HG02870 (cell line): ENCODE results near the gene CEP72.

Experiments used
- ATAC-seq: cut with Tn5 transposase; IDR thresholded peaks from one replicate; pipeline ENCODE4 v1.9.1; 2021; ENCODE audit warnings: mild to moderate bottlenecking, moderate library complexity; ENCODE audit not compliant: unreplicated experiment

The CEP72 gene

GRCh38 chr5:635306-636055 lies 23.3 kb downstream of the CEP72 start:
- ATAC-seq, result no peak

DNA sequence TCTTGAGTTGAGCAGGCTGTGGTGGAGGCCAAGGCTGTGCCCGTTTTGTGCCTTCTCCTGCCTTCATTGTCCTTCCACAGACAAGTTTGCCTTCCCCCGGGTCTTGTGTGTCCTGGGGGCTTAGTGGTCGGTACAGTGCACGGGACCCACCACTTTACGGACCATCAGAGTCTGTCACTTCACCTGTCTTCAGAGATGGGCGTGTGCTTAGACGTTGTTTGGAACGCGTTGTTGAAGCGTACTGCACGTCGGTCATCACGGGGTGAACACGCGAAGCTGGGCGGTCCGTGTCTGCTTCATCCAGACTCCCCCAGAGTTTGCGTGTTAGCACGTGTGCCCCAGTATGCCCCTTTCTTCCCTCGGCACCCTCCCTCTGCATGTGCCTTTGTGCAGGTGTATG lies 24.8 kb downstream of the CEP72 start:
- no peak for ATAC-seq

GRCh38 chr5:637581-638450 lies 25.7 kb downstream of the CEP72 start:
- ATAC-seq, result no peak

DNA sequence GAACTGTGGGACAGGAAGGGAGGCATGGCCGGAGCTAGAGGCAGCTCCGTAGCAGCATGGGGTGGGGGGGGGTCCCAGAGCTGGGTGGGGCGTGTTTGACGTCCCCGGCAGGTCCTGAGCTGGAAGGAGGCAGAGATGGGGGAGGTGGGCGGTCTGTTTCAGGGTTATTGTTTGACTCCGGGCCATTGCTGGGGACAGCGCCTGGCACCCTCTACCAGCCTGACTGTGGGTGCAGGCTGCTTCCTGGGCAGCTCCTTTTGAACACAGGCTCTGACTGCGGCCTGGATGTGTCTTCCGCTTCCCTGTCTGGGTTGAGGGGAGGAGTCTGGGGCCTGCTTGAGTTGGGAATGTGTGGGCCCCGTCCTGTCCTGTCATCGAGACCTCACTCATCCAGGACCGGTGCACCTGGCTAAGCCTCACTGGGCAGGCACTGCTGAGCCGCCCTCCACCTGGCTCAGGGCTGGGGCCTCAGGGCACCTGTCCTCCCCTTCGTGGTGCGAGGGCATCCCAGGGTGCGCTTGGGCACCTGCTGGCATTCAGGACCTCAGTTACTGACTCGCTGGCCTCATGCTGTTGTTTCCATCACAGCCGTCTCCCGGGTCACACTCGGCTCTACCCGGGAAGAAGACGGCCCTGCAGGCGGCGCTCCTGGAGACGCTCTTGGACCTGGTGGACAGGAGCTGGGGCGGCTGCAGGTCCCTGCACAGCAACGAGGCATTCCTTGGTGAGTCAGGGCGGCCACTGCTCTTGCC lies 26.5 kb downstream of the CEP72 start:
- no peak for ATAC-seq

- ATAC-seq, result no peak
Observed at GRCh38 chr5:639253-639530, 27.1 kb downstream of the CEP72 start.

GRCh38 chr5:639584-640213 lies 27.6 kb downstream of the CEP72 start:
- ATAC-seq, result no peak

DNA sequence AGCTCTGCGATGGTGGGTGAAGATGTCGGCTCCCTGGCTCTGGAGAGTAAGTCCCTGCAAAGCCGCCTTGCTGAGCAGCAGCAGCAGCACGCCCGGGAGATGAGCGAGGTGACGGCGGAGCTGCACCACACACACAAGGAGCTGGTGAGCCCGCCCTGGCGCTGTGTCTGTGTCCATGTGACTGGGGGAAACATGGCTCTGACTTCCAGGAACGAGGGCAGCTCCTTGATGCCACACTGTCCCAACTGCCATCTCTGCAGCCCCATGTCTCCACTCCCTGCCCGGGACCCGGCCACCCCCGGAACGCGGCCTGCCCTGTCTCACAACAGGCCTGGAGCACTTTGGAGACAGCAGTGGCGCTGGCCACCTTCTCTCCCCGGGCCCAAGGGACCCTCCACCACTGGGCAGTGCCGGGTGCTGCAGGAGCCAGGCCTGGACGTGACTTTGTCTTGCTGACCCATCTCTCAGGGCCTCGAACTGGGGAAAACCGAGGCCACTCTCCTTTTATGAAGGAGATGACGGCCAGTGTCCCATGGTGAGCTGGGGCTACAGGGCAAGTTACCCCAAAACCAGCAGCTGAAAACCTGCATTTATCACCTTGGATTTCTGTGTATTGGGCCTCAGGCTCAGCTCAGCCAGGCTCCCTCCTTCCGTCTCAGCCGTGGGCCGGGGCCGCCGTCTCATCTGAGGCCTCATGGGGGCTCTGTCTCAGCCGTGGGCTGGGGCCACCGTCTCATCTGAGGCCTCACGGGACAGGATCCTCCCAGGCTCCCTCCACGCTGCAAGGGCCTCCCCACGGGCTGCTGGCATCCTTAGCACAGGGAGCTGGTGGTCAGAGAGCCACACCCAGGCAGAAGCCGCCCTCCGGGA lies 28.6 kb downstream of the CEP72 start:
- no peak for ATAC-seq

- ATAC-seq, result no peak
Observed at GRCh38 chr5:641331-641765, 29.2 kb downstream of the CEP72 start.

- ATAC-seq, result no peak
Observed at GRCh38 chr5:642481-642880, 30.3 kb downstream of the CEP72 start.

DNA sequence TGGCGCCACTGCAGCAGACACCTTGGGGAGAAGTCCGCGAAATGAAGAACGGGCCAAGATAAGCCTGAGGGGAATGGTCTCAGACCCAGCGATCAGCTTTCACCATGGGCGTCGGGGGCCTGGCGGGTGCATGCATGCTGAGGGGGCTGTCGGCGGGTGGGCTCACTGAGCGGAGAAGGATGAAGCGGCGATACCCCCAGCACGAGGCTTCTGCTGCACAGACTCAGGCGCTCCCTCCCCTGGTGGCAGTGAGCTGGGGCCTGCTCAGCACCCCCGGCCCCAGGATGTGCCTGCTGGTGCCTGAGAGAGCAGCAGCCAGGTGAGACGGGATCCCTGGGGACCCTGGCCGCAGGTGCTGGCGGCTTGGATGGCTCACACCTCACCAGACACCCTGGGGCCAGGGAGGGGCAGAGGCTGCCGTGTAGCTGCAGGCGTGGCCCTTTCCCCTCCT lies 31.2 kb downstream of the CEP72 start:
- ATAC-seq, result peak; percentile 29

DNA sequence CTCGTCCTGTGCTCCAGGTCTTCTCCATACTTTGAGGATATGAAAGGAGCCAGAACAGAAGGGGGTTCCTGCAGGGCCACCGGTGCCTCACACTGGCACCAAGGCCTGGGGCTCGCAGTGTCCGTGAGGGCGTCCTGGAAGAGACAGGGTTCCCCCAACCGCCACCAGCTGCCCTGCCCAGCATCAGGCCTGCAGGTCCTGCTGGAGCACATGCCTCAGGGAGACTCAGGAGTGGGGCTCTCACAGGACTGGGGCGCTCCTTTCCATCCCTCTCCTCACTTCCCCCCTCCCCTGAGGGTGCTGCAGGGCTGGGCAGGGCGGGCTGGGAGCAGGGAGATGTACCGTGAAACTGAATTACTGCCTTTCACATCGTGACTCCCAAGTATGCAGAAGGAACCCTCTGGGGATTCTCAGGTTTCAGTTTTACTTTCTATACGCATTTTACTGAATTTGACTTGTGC lies 31.7 kb downstream of the CEP72 start:
- ATAC-seq, result peak; percentile 85

DNA sequence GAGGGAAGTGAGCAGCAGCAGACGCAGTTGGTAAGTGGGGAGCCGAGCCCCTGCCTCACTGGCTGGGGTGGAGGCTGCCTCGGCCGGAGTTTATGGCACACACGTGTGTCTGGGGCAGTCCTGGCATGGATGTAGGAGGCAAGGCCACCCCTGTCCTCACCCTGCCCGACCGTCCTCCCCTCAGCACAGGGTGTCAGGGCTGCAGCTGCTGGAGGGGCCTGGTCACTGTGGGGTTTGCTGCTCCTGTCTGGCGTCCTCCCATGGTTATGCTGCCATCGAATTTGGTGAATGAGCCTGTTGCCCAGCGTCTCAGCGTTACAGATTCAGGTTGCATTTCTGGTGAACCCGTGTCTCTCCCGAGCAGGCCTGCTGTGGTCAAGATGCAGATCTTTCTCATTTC lies 32.4 kb downstream of the CEP72 start:
- peak; percentile 3 for ATAC-seq

- no peak for ATAC-seq
Observed at GRCh38 chr5:644971-645370, 32.8 kb downstream of the CEP72 start.

- ATAC-seq, result no peak
Observed at GRCh38 chr5:645421-645820, 33.3 kb downstream of the CEP72 start.

DNA sequence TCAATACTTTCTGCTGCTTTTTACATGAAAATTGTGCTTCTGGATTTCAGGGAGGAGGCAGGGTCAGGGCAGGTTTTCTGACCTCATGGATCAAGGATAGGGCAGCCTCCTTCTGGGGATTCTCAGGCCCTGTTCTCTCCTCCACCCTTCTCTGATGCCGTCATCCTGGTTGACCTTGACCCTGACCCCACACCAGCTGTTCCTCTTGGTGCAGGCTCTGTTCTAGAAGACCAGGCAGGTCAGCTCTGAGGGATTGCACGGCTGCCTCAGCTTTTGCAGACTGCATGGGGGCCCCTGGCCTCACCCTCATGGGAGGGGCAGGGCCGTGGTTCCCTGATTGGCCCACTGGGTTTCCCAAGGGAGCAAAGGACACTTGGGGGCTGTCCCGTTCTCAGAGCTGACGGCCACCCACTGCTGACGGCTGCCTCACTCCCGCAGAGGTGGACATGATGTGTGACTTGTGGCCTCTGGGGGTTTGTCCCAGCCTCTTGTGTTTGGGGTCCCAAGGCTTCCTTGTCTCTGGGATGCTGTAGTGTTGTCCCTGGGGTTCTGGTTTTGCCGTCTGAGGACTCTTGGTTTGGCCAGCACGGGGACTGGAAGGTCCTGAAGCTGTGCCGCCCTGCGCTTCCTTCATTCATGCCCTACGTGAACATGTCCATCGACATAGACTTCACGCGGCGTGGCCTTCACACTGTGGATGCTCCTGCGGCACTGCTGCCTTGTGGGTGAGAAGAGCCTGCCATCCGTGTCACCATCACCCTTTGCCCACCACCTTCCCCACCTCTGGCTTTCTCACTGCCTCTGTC lies 34.5 kb downstream of the CEP72 start:
- no peak for ATAC-seq

DNA sequence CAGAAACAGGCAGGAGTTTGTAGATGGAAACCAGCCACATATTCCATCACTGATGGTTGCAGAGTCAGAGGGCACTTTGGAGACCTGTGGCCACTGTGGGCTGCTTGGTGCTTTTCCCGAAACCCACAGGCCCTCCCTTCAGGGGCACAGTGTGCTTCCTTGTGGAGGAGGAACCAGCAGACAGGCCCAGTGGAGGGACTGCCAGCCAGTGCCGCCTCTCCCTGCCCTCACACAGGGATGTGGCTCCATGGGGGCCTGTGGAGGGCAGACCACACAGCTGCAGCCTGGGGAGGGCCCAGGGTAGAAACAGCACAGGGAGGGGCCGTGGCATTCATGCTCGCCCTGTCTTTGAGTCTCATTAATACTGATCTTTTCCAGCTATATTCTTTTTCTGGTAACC lies 35.2 kb downstream of the CEP72 start:
- ATAC-seq, result no peak

DNA sequence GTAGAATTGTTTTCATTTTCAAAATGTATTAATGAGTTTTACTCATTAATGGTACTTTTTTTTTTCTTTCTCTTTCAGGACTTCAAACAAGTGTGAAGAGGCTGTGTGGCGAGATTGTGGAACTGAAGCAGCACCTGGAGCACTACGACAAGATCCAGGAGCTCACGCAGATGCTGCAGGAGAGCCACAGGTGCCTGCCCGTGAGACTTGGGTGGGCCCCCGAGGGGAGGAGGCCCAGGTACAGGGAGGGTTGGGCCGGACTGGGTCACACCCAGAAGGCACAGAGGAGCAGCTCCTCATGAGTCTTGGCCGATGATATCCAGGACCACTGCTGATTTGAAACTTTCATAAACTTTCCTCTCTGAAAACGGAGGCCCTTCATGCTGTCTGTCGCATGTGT lies 35.6 kb downstream of the CEP72 start:
- ATAC-seq, result no peak

DNA sequence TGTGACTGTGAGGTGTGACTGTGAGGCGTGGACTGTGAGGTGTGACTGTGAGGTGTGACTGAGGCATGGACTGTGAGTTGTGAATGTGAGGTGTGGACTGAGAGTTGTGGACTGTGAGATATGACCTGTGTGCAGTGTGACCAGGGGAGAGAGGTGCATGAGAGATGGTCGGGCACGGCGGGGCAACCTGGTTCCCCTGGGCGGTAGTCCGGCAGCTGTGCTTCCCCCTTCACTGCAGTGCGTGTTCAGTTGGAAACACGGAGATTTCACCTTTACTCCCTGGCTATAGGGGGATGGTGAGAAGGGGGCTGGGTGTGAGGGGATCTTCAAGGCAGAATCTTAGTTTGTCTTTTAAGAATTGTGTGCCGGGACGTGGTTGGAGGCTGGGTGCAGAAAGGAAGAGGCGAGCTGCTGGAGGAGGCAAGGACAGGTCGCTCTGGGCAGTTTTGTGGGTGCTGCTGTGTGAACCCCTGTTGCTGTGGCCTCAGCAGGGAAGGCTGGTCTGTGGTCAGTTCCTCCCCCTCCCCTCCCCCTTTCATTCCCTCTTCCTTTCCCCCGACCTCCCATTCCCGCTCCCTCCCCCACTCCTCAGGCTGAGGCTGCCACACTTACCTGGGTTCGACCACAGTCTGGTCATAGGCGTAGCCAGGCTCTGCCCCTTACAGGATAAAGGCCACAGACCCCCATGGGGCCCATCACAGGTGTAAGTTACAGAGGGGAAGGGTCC lies 39.3 kb downstream of the CEP72 start:
- ATAC-seq, result no peak
